HEK293 (cell line): ENCODE results near the gene OPA3.

Experiments used
- CTCF ChIA-PET: fragments of 350-600 bp; formaldehyde crosslinking; extraction: SDS; loops from one replicate; lab custom pipeline; 2021; ENCODE audit warnings: antibody characterized with exemption; lab: Yijun Ruan, JAX
- POLR2A ChIA-PET: fragments of 300-600 bp; formaldehyde crosslinking; extraction: SDS; loops from one replicate; lab custom pipeline; 2020; ENCODE audit warnings: antibody characterized with exemption, inconsistent platforms; lab: Yijun Ruan, JAX
- H3K27ac ChIP-seq: fragments of 200-500 bp; sonication (Bioruptor generic); 2 replicates; pipeline ENCODE4 v1.5.1; 2014; ENCODE audit warnings: low read depth, low read length, control low read depth, inconsistent platforms; ENCODE audit errors: extremely low read depth
- H3K36me3 ChIP-seq, 2 experiments: fragments of 200-500 bp in 1 of 2; sonication (Bioruptor generic) in 1 of 2; 1 replicate in 1 of 2; 2 replicates in 1 of 2; pipeline ENCODE4 v1.5.1; 2014 to 2017; ENCODE audit warnings: inconsistent platforms in 2 of 2, low read length in 2 of 2; ENCODE audit not compliant: control insufficient read depth in 2 of 2, insufficient read depth in 1 of 2
- H3K4me1 ChIP-seq: fragments of 200-500 bp; sonication (Bioruptor generic); 2 replicates; pipeline ENCODE4 v1.5.1; 2014; ENCODE audit warnings: mild to moderate bottlenecking, low read length, inconsistent platforms; ENCODE audit not compliant: control insufficient read depth, insufficient read depth
- H3K4me3 ChIP-seq: 2 replicates; pipeline ENCODE4 v1.5.1; 2011; ENCODE audit warnings: low read depth, mild to moderate bottlenecking, control low read depth, low read length, moderate library complexity
- H3K9me3 ChIP-seq: fragments of 200-500 bp; sonication (Bioruptor generic); 2 replicates; pipeline ENCODE4 v1.5.1; 2014; ENCODE audit warnings: low read depth, low read length, inconsistent platforms; ENCODE audit not compliant: control insufficient read depth, insufficient read depth
- KLF16 ChIP-seq: fragments of 450-650 bp; formaldehyde crosslinking; IDR thresholded peaks from 2 replicates; pipeline ENCODE4 v1.5.1; 2017; ENCODE audit warnings: missing biosample characterization, missing genetic modification characterization
- OSR2 ChIP-seq: fragments of 450-650 bp; formaldehyde crosslinking; IDR thresholded peaks from 2 replicates; pipeline ENCODE4 v1.5.1; 2016; ENCODE audit warnings: missing biosample characterization, missing genetic modification characterization
- PRDM6 ChIP-seq: fragments of 450-650 bp; formaldehyde crosslinking; IDR thresholded peaks from 2 replicates; pipeline ENCODE4 v1.5.1; 2017; ENCODE audit warnings: missing biosample characterization, missing genetic modification characterization
- RBAK ChIP-seq: fragments of 450-650 bp; formaldehyde crosslinking; IDR thresholded peaks from 2 replicates; pipeline ENCODE4 v1.5.1; 2016; ENCODE audit warnings: missing biosample characterization, missing genetic modification characterization
- REPIN1 ChIP-seq: fragments of 450-650 bp; formaldehyde crosslinking; IDR thresholded peaks from 2 replicates; pipeline ENCODE4 v1.5.1; 2017; ENCODE audit warnings: missing biosample characterization, missing genetic modification characterization, low read depth
- REST ChIP-seq: fragments of 450-650 bp; formaldehyde crosslinking; IDR thresholded peaks from 2 replicates; pipeline ENCODE4 v1.5.1; 2016; ENCODE audit warnings: missing biosample characterization, missing genetic modification characterization
- SCRT1 ChIP-seq: fragments of 450-650 bp; formaldehyde crosslinking; IDR thresholded peaks from 2 replicates; pipeline ENCODE4 v1.5.1; 2016; ENCODE audit warnings: missing biosample characterization, missing genetic modification characterization, borderline replicate concordance
- SP7 ChIP-seq: fragments of 450-650 bp; formaldehyde crosslinking; IDR thresholded peaks from 2 replicates; pipeline ENCODE4 v1.5.1; 2016; ENCODE audit warnings: missing biosample characterization, missing genetic modification characterization
- TCF7L2 ChIP-seq: IDR thresholded peaks from 2 replicates; pipeline ENCODE4 v1.6.1; 2011; ENCODE audit warnings: low read depth, mild to moderate bottlenecking, inconsistent platforms, low read length, moderate library complexity, borderline replicate concordance
- WT1 ChIP-seq: fragments of 450-650 bp; formaldehyde crosslinking; IDR thresholded peaks from 2 replicates; pipeline ENCODE4 v1.5.1; 2016; ENCODE audit warnings: missing biosample characterization, missing genetic modification characterization
- ZBTB17 ChIP-seq: fragments of 450-650 bp; formaldehyde crosslinking; IDR thresholded peaks from 2 replicates; pipeline ENCODE4 v1.5.1; 2016; ENCODE audit warnings: missing biosample characterization, missing genetic modification characterization
- ZBTB44 ChIP-seq: fragments of 450-650 bp; IDR thresholded peaks from 2 replicates; pipeline ENCODE4 v1.5.1; 2018; ENCODE audit warnings: missing biosample characterization, mild to moderate bottlenecking, missing genetic modification characterization
- ZBTB49 ChIP-seq: fragments of 450-650 bp; formaldehyde crosslinking; IDR thresholded peaks from 2 replicates; pipeline ENCODE4 v1.5.1; 2016; ENCODE audit warnings: missing biosample characterization, missing genetic modification characterization, low read depth
- ZNF114 ChIP-seq: fragments of 450-650 bp; formaldehyde crosslinking; IDR thresholded peaks from 2 replicates; pipeline ENCODE4 v1.5.0; 2017; ENCODE audit warnings: missing biosample characterization, missing genetic modification characterization
- ZNF24 ChIP-seq: fragments of 450-650 bp; formaldehyde crosslinking; IDR thresholded peaks from 2 replicates; pipeline ENCODE4 v1.5.1; 2016; ENCODE audit warnings: missing biosample characterization, missing genetic modification characterization
- ZNF248 ChIP-seq: fragments of 450-650 bp; formaldehyde crosslinking; IDR thresholded peaks from 2 replicates; pipeline ENCODE4 v1.5.1; 2017; ENCODE audit warnings: missing biosample characterization, missing genetic modification characterization
- ZNF266 ChIP-seq: fragments of 450-650 bp; formaldehyde crosslinking; IDR thresholded peaks from 2 replicates; pipeline ENCODE4 v1.5.1; 2016; ENCODE audit warnings: missing biosample characterization, missing genetic modification characterization, low read depth
- ZNF292 ChIP-seq: fragments of 450-650 bp; formaldehyde crosslinking; IDR thresholded peaks from 2 replicates; pipeline ENCODE4 v1.5.1; 2016; ENCODE audit warnings: low read depth, missing biosample characterization, missing genetic modification characterization, borderline replicate concordance
- ZNF398 ChIP-seq: fragments of 450-650 bp; formaldehyde crosslinking; IDR thresholded peaks from 2 replicates; pipeline ENCODE4 v1.5.1; 2017; ENCODE audit warnings: missing biosample characterization, missing genetic modification characterization
- ZNF473 ChIP-seq: fragments of 450-650 bp; formaldehyde crosslinking; IDR thresholded peaks from 2 replicates; pipeline ENCODE4 v1.5.1; 2017; ENCODE audit warnings: missing biosample characterization, missing genetic modification characterization
- ZNF624 ChIP-seq: fragments of 450-650 bp; formaldehyde crosslinking; IDR thresholded peaks from 2 replicates; pipeline ENCODE4 v1.5.1; 2017; ENCODE audit warnings: missing biosample characterization, missing genetic modification characterization
- ZNF670 ChIP-seq: fragments of 450-650 bp; formaldehyde crosslinking; IDR thresholded peaks from 2 replicates; pipeline ENCODE4 v1.5.1; 2016; ENCODE audit warnings: missing biosample characterization, missing genetic modification characterization, low read depth
- ZNF677 ChIP-seq: fragments of 450-650 bp; IDR thresholded peaks from 2 replicates; pipeline ENCODE4 v1.5.0; 2018; ENCODE audit warnings: missing biosample characterization, mild to moderate bottlenecking, missing genetic modification characterization, moderate library complexity
- ZNF791 ChIP-seq: fragments of 450-650 bp; formaldehyde crosslinking; IDR thresholded peaks from 2 replicates; pipeline ENCODE4 v1.5.1; 2016; ENCODE audit warnings: missing biosample characterization, missing genetic modification characterization
- ZSCAN16 ChIP-seq: fragments of 450-650 bp; formaldehyde crosslinking; IDR thresholded peaks from 2 replicates; pipeline ENCODE4 v1.5.1; 2016; ENCODE audit warnings: missing biosample characterization, missing genetic modification characterization

Gene OPA3

GRCh38 chr19:45585158-45585577 is 566 bp upstream of the OPA3 start (continued):
- TF ChIP-seq ZNF473: no peak
- TF ChIP-seq TCF7L2: no peak
- TF ChIP-seq ZNF670: no peak
- no peak for TF ChIP-seq OSR2 (tag by site-specific recombination)
- peak; percentile 1; the same call in 1 of the 2 replicates for TF ChIP-seq SP7
- TF ChIP-seq WT1 (tag by site-specific recombination): no peak
- TF ChIP-seq SCRT1 (tag by site-specific recombination): no peak
- TF ChIP-seq REPIN1 (tag by site-specific recombination): no peak
- no peak for TF ChIP-seq RBAK (tag by site-specific recombination)
- TF ChIP-seq PRDM6 (tag by site-specific recombination): no peak
- TF ChIP-seq ZNF791 (tag by site-specific recombination): no peak
- TF ChIP-seq ZNF248 (tag by site-specific recombination): no peak
- TF ChIP-seq ZSCAN16 (tag by site-specific recombination): no peak
- TF ChIP-seq REST (tag by site-specific recombination): no peak
- no peak for TF ChIP-seq ZNF114 (tag by site-specific recombination)
- no peak for TF ChIP-seq ZNF266 (tag by site-specific recombination)
- no peak for TF ChIP-seq ZBTB44 (tag by site-specific recombination)
- no peak for TF ChIP-seq ZBTB49 (tag by site-specific recombination)

GRCh38 chr19:45581576-45581975 is 3.0 kb downstream of the OPA3 start:
- H3K4me1 ChIP-seq: peaks cover 8% of the 10 kb centered on the region
- TF ChIP-seq ZNF292 (no peak), ZNF24 (no peak), KLF16 (tag by site-specific recombination) (no peak), ZNF677 (no peak), ZNF248 (tag by site-specific recombination) (no peak), ZBTB17 (no peak), ZNF791 (tag by site-specific recombination) (no peak), ZNF624 (tag by site-specific recombination) (no peak), ZNF398 (tag by site-specific recombination) (no peak)
- no peak overlapping the region for H3K27ac ChIP-seq
- no peak overlapping the region for H3K4me3 ChIP-seq
- CTCF ChIA-PET: interaction anchor here (0.6 to 2.2 kb wide), 3 partner anchors 23 to 240 kb away, joined by 3 to 8 read pairs (median 3); no protein-coding TSS in a partner anchor
- H3K9me3 ChIP-seq: no peaks in the 10 kb centered on the region
- peaks cover 0 to 7% of the 10 kb centered on the region in 2 experiments; a peak in 1 of 3 replicates for H3K36me3 ChIP-seq
- POLR2A ChIA-PET: no interaction called here
